ENCODE results near the gene DGKG. TPM values are rescaled to one million over a fixed set of nuclear protein-coding genes. Genes with fewer than 3 reads are reported as not detected.

Gene DGKG
- total RNA-seq, 1 experiment from 2014 or later: 4.7 TPM

- peak; percentile 87 for DNase-seq (ENCODE audit: low read depth, low spot score)
- in situ Hi-C loops (cut with HindIII; ENCODE audit: low pct_unique_long_range_greater_than_20kb, low sequenced_read_pairs): no loop called here
Measured at GRCh38 chr3:186209810-186210752, 152.0 kb downstream of the DGKG start.

- in situ Hi-C loops (cut with HindIII; ENCODE audit: low pct_unique_long_range_greater_than_20kb, low sequenced_read_pairs): no loop called here
- peak; percentile 28 for DNase-seq (ENCODE audit: low read depth, low spot score)
Measured at GRCh38 chr3:186208296-186208989, 153.6 kb downstream of the DGKG start.

- in situ Hi-C loops (cut with HindIII; ENCODE audit: low pct_unique_long_range_greater_than_20kb, low sequenced_read_pairs): no loop called here
- DNase-seq (ENCODE audit: low read depth, low spot score): no peak
Measured at GRCh38 chr3:186207515-186207914, 154.5 kb downstream of the DGKG start.

GRCh38 chr3:186200726-186201125 is 161.3 kb downstream of the DGKG start:
- DNase-seq (ENCODE audit: low read depth, low spot score): no peak
- in situ Hi-C loops (cut with HindIII; ENCODE audit: low pct_unique_long_range_greater_than_20kb, low sequenced_read_pairs): no loop called here

- DNase-seq (ENCODE audit: low read depth, low spot score): no peak
- in situ Hi-C loops (cut with HindIII; ENCODE audit: low pct_unique_long_range_greater_than_20kb, low sequenced_read_pairs): no loop called here
Measured at GRCh38 chr3:186198442-186198841, 163.6 kb downstream of the DGKG start.

GRCh38 chr3:186194451-186194811 is 167.6 kb downstream of the DGKG start:
- in situ Hi-C loops (cut with HindIII; ENCODE audit: low pct_unique_long_range_greater_than_20kb, low sequenced_read_pairs): no loop called here
- DNase-seq (ENCODE audit: low read depth, low spot score): no peak

- in situ Hi-C loops (cut with HindIII; ENCODE audit: low pct_unique_long_range_greater_than_20kb, low sequenced_read_pairs): no loop called here
- DNase-seq (ENCODE audit: low read depth, low spot score): no peak
Measured at GRCh38 chr3:186193534-186194450, 168.2 kb downstream of the DGKG start.

GRCh38 chr3:186192823-186193222 is 169.2 kb downstream of the DGKG start:
- no peak for DNase-seq (ENCODE audit: low read depth, low spot score)
- in situ Hi-C loops (cut with HindIII; ENCODE audit: low pct_unique_long_range_greater_than_20kb, low sequenced_read_pairs): no loop called here

GRCh38 chr3:186189492-186189891 is 172.5 kb downstream of the DGKG start:
- in situ Hi-C loops (cut with HindIII; ENCODE audit: low pct_unique_long_range_greater_than_20kb, low sequenced_read_pairs): no loop called here
- DNase-seq (ENCODE audit: low read depth, low spot score): no peak

- in situ Hi-C loops (cut with HindIII; ENCODE audit: low pct_unique_long_range_greater_than_20kb, low sequenced_read_pairs): no loop called here
Measured at GRCh38 chr3:186187401-186188275, 174.4 kb downstream of the DGKG start.

GRCh38 chr3:186185194-186185787 is 176.7 kb downstream of the DGKG start:
- peak; percentile 10 for DNase-seq (ENCODE audit: low read depth, low spot score)
- in situ Hi-C loops (cut with HindIII; ENCODE audit: low pct_unique_long_range_greater_than_20kb, low sequenced_read_pairs): no loop called here

More at GRCh38 chr3:186187401-186188275, 174.4 kb downstream of the DGKG start:
- no peak for DNase-seq (ENCODE audit: low read depth, low spot score)

GRCh38 chr3:186184021-186184420 is 178.0 kb downstream of the DGKG start:
- DNase-seq (ENCODE audit: low read depth, low spot score): no peak
- in situ Hi-C loops (cut with HindIII; ENCODE audit: low pct_unique_long_range_greater_than_20kb, low sequenced_read_pairs): no loop called here

GRCh38 chr3:186182850-186183249 is 179.2 kb downstream of the DGKG start:
- in situ Hi-C loops (cut with HindIII; ENCODE audit: low pct_unique_long_range_greater_than_20kb, low sequenced_read_pairs): no loop called here
- no peak for DNase-seq (ENCODE audit: low read depth, low spot score)

- no peak for DNase-seq (ENCODE audit: low read depth, low spot score)
- in situ Hi-C loops (cut with HindIII; ENCODE audit: low pct_unique_long_range_greater_than_20kb, low sequenced_read_pairs): no loop called here
Measured at GRCh38 chr3:186181901-186182300, 180.1 kb downstream of the DGKG start.

- no peak for DNase-seq (ENCODE audit: low read depth, low spot score)
- in situ Hi-C loops (cut with HindIII; ENCODE audit: low pct_unique_long_range_greater_than_20kb, low sequenced_read_pairs): no loop called here
Measured at GRCh38 chr3:186180891-186181481, 181.0 kb downstream of the DGKG start.

GRCh38 chr3:186180151-186180550 is 181.9 kb downstream of the DGKG start:
- DNase-seq (ENCODE audit: low read depth, low spot score): no peak
- in situ Hi-C loops (cut with HindIII; ENCODE audit: low pct_unique_long_range_greater_than_20kb, low sequenced_read_pairs): no loop called here
